Superior temporal gyrus (tissue), 1 donor: ENCODE results near the gene RPS4Y2.

ENCODE experiments used
- DNase-seq: peaks from one replicate; pipeline ENCODE4 v3.0.0-alpha.2; 2016; ENCODE audit errors: extremely low spot score

Gene RPS4Y2

DNA sequence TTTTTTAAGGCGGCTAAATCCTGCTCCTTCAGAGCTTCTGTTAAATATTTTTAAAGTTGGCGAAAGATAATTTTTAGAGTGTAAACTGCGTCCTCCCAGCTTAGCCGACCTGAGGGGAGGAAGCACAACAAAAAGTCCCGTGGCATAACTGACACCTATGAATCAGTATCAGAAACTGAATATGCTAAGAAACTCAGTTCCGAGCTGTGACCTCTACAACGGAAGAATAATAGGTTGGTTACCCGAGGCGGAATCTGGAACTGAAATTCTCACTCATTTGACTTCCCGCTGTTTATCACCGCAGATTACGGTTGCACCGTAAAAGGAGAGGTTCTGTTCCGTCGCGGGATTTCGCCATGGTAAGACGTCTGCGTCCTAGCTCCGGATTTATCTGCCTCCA, at the start of gene RPS4Y2:
Gene RPS4Y2 (plus strand): TSS at position 301 of the 400 bp plus-strand sequence. CDS start 56 bp downstream, at position 357.
- DNase-seq, result no peak

DNA sequence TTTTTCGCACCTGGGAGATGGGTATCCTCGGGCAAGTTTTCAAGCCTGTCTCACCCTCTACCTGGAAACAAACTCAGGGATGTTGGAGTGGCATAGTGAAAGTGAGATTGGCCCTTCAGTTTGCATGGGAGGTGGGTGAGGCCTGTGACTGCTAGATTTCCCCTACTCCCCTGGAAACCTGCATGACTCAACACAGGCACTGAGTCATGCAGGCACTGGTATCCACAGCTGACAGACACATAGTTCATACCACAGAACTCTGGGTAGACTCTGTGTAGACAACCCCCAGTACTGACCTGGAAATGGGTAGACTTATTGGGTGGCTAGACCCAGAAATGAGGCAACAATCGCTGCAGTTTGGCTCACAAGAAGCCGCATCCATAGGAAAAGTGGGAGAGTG, 41.5 kb upstream of the RPS4Y2 start:
- DNase-seq, result no peak

DNA sequence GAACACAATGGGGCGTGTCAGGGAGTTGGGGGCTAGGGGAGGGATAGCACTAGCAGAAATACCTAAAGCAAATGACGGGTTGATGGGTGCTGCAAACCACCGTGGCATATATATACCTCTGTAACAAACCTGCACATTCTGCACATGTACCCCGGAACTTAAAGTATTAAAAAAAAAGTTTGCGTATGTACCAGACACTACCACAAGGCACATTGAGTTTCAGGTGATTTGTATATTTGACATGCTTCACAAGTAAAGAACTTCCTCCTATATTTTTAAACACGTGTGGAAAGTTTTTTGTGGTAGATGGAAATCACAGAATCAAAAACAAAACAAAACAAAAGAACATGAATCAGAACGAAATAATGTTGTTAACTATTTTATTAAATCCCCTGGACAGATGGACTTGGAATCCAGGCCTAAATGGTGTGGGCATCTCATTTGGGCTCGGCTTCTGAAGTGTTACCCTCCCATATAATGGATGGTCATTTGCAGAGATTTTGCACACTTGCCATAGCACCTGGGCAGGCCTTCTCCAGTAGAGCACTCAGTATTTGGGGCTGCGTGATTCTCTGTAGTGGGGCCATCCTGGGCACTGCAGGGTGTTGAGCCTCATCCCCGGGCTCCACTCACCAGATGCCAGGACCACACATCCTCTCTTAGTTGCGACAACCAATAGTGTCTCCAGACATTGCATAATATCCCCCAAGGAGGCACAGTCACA, 29.6 kb upstream of the RPS4Y2 start:
- no peak for DNase-seq

DNA sequence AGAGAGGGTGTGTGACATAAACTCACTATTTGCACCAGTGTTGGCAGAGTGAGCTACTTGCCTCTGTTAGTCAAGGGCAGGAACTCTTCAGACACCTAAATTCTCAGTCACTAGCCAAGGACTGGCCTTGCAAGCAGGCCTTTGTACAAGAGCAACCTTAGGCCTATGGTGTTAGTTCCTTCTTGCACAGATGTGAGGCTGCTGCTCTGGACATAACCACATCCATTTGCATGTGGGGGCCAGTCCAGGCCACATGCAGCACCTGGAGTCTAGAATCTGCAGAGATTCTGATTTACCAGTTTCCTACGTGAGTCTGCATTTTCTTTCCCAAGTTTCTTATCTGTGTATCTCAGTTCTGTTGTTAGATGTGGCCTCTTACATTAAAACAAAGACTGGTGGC, 20.7 kb upstream of the RPS4Y2 start:
- no peak for DNase-seq

DNA sequence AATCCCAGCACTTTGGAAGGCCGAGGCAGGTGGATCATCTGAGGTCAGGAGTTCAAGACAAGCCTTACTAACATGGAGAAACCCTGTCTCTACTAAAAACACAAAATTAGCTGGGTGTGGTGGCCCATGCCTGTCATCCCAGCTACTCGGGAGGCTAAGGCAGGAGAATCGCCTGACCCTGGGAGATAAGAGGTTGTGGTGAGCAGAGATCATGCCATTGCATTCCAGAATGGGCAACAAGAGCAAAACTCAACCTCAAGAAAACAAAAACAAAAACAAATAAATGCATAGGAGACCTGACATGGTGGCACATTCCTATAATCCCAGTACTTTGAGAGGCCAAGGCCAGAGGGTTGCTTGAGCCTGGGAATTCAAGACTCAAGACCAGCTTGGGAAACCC, 16.1 kb upstream of the RPS4Y2 start:
- DNase-seq, result no peak

DNA sequence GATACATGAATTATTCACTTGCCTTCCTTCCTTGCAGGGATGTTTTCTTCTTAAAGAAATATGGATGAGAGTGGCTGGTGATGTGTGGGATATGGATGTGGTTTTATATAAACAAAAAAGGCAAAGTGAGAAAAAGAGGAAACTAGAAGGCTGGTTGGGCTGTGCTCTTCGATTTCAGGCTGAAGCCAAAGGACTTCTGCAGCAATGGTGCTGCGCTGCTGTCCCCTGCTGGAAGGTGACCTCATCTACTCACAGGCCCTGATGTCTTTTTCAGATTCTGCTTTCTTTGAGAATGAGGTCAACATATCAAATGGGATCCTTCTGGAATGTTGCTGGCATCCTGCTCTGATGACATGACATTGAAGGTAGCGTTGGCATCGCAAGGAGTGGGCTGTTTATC, 15.3 kb upstream of the RPS4Y2 start:
- DNase-seq, result peak; percentile 7

DNA sequence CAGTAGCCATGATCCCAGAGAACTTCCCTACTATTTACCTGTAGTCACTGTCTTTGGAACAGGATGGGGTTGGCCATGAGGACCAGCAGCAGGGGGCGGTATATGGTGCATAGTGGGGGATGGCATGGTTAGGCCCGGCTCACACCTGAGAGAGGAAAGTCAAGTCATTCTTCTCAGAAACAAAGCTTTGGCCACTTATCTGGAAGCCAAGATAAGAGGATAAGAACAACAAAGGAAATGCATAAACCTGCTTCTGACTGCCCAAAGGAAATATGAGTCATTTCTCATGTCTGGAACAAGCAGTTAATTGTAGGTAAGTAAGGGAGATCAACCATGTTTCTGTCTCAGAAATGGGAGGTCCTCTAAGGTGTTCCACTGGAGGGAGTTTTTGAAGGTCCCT, 10.8 kb upstream of the RPS4Y2 start:
- no peak for DNase-seq

DNA sequence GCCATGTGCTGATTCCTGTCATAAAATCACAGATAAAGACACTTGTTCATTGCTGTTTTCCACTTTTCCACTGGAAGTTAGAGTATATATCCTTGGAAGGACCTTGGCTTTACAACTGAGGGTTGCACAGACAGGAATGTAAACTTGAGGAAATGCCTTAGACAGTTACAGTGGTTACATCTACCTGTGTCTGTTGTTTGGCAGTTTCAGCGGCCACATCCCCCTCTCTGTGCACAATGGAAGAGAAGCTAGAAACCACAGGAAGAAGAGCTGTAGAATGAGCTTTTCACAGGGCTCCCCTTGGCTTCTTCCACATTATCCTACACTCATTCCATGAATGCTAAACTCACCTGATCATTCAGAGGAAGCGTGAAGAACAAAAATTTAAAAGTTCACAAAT, 9.0 kb upstream of the RPS4Y2 start:
- DNase-seq, result no peak

DNA sequence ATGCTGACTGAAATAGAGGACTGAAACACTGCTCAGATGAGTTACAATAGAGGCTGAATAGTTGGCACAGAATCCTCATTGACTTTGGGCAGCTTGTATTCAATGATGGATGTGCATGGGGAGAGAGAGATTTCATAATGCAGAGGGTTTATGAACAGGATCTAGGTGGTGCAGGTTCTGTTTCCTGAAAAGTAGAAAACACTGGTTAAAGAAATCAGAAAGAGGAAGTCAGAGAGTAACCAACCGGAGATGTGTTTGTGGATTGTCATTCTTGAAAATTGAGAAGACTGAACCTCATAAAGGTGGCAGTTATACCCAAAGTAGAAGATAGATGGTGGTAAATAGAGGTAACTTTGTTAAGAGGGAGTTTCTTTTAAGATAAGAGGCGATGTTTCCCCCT, 8.0 kb downstream of the RPS4Y2 start:
- no peak for DNase-seq

DNA sequence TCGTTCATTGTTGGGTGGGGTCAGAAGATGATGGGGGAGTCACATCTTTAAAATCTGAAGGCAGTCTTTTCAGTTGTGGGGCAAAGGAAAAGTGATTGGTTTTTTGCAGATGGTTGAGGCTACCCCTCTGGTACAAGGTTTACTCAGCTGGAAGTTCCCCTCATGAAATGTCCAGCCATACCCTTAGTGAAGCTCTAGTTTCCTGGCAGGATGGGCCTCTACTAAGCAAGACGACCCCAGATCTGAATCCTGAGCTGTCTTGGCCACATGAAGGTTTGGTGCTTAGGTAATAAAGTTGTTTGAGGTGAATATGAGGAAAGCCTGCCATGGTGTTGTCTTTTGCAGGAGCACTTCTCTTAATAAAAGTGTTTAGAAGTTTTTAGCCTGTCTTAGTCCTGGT, 9.2 kb downstream of the RPS4Y2 start:
- DNase-seq, result no peak

DNA sequence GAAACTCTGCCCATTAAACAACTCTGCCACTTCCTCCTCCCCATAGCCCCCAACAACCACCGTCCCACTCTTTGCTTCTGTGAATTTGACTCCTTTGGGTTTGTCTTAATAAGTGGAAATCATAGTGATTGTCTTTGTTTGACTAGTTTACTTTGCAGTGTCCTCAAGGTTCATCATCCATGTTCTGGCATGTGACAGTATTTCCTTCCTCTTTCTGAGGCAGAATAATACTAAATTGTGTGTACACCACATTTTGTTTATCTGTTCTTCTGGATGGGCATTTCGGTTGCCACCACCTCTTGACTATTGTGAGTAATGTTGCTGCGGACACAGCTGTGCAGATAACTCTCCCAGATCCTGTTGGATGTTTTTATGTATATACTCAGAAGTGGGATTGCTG, 14.8 kb downstream of the RPS4Y2 start:
- DNase-seq, result no peak

DNA sequence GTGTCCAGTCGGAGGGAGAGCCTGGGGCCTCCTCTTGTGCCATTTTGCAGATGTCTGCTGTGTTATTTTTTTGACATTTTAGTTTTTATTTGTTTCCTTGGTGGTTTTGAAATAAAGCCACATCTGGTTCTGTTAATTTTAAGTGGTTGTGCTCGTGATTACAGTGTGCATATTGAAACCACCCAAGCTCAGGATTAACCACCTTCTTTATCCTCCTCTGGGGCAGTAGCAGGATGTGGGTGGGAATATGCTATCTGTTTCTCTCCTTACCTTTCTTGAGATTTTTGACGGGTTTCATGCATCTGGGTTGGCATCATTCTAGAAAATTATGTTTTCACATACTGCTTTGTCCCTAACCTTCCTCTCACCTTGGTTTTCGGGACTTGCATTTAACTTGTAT, 20.2 kb downstream of the RPS4Y2 start:
- no peak for DNase-seq

DNA sequence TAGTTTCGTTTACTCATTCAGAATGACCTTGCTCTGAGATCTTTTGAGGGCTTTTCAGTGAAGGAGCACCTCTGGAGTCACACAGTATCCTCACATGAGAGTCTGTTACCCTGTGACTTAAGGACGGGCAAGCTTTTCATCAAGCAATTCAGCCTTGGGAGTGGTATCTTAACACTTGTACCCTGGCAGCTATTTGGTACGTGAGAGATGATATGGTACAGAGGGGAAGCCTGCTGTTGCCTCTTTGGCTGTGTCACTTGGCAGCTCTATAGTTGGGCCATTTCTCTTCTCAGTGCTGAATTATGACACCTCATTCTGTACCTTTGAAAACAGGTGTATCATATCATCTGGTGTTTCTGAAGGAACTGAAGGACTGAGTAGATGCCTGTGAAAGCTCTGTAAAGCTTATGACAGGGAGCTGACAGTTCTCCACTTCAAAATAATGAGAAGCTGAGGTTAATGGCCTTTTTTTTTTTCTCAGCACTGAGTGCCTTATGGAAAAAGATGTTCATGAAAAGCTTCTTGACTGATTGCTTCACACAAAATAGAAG, 24.3 kb downstream of the RPS4Y2 start:
- no peak for DNase-seq

DNA sequence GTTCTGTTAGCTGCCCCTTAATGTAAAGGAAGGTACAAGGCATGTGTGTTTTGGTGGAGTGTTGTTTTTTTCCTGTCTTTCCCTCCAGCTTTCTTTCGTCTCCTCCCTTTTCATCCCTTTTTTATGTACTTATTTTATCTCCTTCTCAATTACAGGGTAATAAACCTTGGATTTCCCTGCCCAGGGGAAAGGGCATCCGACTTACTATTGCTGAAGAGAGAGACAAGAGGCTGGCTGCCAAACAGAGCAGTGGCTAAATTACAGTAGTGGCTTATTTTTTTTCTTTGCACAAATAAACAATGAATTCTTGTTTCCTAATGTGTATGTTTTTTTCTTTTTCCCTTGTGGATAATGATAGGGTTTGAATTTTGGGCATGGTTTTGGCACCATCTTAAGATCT, 24.9 kb downstream of the RPS4Y2 start:
- DNase-seq, result no peak

DNA sequence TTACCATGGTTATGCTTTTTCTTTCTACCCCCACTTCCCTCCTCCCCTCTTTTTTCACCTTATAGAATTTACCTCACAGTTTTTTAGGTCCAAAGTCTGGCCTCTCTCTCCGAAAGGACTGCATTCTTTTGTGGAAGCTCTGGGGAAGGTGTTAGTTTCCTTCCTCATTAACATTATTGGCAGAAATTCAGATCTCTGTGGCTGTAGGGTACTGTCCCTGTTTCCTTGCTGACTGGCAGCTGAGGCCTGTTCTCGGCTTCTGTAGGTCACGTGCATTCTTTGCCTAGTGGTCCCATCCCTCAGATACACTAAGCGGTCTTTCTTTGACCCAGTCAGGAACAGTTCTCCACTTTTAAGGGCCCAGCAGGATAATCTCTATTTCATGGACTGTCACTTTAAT, 25.5 kb downstream of the RPS4Y2 start:
- DNase-seq, result no peak

DNA sequence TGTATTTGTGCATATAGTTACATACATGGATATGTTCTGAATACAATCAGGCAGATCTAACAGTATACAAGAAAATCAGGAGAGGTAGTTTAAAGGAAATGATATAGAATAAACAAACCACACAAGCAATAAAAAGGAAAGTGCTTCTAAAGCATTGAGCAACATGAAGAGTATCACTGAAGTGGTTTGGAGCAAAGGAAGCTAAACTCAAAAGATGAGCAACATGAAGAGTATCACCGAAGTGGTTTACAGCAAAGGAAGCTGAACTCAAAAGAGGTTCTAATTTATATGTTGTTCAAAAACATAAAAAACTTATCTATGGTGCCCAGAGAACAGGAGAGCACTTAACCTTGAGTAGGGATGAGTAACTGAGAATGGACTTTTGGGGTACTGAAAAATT, 29.1 kb downstream of the RPS4Y2 start:
- no peak for DNase-seq

DNA sequence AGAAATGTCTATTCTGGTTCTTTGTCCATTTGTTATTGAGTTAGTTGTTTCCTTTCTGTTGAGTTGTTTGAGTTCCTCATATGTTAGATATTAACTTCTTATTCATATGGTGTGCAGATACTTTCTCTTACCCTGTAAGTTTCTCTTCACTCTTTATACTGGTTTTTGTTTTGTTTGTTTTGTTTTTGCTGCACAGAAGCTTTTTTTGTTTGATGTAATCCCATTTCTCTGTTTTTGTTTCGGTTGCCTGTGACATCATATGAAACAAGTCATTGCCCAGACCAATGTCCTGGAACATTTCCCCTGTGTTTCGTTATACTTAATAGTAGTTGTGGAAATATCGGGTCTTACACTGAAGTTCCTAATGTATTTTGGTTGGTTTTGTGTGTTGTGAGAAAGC, 31.2 kb downstream of the RPS4Y2 start:
- no peak for DNase-seq

DNA sequence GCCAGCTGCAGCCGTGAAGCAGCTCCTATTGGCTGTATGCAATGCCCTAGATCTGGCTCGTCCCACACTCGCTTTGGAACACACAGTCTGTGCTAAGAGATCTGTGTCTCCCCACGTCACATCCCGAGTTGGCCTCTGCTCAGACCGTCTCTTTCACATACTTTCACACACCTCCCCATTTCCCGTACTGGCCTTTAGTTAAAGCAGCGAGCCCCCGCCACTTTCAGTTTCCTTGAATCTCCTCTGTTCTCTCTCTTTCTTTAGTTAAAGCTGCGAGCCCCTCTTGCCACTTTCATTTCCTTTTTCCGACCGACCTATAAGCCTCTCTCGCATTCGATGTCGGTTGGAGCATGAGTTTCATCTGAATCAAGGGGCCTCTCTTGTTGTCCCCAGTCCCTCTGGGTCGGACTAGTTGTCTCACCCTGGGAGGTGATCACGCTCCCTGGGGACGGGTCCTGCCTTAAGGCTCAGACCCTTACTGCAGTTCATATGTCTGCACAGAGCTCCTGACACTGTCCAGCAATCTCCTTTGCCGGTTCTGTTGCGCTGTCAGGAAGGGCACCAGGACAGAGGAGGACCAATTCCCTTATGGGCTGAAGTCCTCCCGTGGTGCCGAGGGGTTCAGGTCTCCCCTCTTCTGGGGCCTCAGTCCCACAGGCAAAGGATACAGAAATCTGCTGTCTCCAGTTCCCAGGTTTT, 42.6 kb downstream of the RPS4Y2 start:
- no peak for DNase-seq

DNA sequence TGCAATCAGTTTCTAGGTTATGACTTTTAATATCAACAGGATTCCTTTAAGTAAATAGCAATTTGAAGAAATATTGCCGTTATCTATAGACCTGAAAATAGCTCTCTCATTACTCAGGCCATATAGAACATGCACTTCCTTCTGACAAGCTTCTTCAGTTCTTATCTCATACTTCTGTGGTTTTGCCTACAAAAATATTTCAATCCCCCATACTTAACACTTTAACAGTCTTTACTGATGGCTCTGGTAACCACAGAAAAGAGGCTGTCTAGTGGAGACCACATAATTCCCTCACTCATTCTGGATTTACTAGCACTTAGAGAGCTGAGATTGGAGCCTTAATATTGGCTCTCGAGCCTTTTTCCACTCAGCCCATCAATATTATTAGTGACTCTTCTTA, 46.8 kb downstream of the RPS4Y2 start:
- no peak for DNase-seq

DNA sequence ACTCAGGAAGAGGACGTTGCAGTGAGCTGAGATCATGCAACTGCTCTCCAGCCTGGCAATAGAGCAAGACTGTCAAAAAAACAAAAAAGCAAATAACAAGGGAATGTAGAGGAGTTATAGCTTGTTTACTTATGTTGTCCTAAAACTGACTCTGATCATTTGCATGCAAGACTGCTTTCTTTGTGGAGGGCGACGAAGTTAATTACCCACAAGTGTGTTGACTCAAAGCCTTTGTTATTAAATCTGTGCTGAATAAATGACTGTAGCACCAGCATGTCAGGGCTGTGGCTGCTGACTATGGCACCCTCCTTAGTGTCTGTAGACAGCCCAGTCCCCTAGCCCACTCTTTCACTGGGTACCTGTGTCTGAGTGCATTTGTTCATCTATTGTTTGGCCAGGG, 50.3 kb downstream of the RPS4Y2 start:
- no peak for DNase-seq

DNA sequence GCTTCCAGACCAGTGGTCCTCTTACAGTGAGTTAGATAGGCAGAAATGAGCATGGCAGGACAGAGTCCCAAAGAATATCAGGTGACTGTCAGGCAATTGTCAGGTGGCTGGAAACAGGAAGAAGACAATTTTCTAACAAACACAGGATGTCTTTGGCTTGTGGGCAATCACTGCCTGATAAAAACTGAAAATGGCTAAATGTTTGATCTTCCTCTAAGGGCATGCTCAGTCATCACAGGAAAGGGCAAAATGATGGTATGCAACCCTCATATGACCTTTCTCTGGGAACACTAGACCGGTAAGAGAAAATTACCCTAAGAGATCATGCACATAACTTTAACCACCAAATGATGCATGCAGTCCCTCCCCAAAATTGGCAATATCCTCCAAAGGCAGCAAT, 57.6 kb downstream of the RPS4Y2 start:
- no peak for DNase-seq

DNA sequence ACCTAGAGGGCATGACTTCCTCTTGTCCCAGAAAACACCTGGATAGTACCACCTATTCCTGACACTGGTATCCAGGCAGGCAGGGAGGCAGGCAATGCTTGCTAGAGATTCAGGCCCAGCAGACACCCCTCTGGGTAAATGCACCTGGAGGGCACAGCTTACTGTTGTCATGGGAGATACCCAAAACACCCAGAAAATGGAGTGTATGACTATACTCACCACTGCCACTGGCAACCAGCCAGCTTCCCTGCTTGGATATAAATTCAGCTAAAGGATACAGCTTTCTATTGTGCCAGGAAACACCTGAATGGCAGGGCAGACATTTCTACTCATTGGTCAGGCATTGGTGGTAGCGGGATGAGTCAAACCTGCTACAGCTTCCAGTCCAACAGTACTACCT, 58.9 kb downstream of the RPS4Y2 start:
- no peak for DNase-seq

DNA sequence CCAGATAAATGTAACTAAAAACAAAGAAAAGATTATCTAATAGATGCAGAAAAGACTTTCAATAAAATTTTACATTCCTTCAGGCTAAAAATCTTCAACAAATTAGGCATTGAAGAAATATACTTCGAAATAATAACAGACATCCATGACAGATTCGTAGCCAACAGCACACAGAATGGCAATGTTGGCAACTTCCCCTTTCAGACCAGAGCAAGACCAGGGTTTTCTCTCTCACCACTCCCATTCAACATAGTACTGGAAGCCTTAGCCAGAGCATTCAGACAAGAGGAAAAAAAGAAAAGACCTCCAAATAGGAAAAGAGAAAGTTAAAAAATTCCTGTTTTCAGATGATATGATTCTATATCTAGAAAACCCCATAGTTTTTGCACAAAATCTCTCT, 61.2 kb downstream of the RPS4Y2 start:
- DNase-seq, result no peak
